ENCODE measurements around the gene FAM234B. TPM values are rescaled to one million over a fixed set of nuclear protein-coding genes. Genes with fewer than 3 reads are reported as not detected.

FAM234B gene
- 11.1 TPM for total RNA-seq

GRCh38 chr12:13044002-13044905, at the start of gene FAM234B:
FAM234B (plus strand) TSS chr12:13044381; CDS start chr12:13044404, 23 bp downstream.

GRCh38 chr12:12999959-13000615, 44.1 kb upstream of the FAM234B start, which contains the start of gene HEBP1:
HEBP1 (minus strand) TSS chr12:13000265; CDS start chr12:13000114, 151 bp downstream.

GRCh38 chr12:13103391-13104033, 59.3 kb downstream of the FAM234B start, which contains the start of gene GSG1:
GSG1 (minus strand) TSS chr12:13103667; CDS start chr12:13103512, 155 bp downstream.

Other genes with a start within 250 kb of the FAM234B start
- gene DDX47, start 231.0 kb upstream of the FAM234B start, total RNA-seq, result 57.6 TPM
- gene GPRC5A, start 152.8 kb upstream of the FAM234B start, total RNA-seq, result 12.3 TPM
- not detected for gene GPRC5D, start 92.2 kb upstream of the FAM234B start, total RNA-seq
- 30.1 TPM for gene HEBP1, start 44.1 kb upstream of the FAM234B start, total RNA-seq
- 0.47 TPM for gene GSG1, start 59.3 kb downstream of the FAM234B start, total RNA-seq
- gene EMP1, start 152.3 kb downstream of the FAM234B start, total RNA-seq, result 66.7 TPM